Measurements from ENCODE around the gene KRTAP12-3.

DNA sequence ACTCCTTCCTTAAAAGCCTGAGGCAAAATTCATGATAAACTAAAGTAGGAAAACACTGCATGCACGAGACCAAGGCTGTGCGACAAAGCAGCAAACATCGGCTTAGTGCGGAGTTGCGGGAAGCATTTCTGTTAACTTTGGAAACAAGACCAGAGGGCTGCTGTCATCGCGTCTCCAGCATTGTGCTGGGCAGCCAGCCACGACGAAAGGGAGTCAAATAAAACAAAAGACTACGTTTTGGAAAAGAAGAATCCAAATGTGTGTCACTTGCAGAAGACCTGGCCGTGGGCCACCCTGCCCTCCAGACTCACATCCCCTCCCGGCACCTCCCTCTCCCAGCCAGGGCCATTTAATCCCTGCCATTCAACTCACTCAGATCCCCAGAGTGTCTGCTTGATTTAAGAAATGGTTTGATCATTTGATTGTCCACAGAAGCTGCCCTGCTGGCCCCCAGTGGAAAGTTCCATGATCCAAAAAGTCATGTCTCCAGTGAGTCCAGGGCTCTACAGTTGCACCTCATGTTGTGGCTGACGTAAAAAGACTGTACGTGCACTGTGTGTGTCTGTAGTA is 13.9 kb upstream of the KRTAP12-3 start:
- TF ChIP-seq POLR2A (IDR thresholded peaks at IDR 0.05) = no peak
- TF ChIP-seq, protein P1, sequence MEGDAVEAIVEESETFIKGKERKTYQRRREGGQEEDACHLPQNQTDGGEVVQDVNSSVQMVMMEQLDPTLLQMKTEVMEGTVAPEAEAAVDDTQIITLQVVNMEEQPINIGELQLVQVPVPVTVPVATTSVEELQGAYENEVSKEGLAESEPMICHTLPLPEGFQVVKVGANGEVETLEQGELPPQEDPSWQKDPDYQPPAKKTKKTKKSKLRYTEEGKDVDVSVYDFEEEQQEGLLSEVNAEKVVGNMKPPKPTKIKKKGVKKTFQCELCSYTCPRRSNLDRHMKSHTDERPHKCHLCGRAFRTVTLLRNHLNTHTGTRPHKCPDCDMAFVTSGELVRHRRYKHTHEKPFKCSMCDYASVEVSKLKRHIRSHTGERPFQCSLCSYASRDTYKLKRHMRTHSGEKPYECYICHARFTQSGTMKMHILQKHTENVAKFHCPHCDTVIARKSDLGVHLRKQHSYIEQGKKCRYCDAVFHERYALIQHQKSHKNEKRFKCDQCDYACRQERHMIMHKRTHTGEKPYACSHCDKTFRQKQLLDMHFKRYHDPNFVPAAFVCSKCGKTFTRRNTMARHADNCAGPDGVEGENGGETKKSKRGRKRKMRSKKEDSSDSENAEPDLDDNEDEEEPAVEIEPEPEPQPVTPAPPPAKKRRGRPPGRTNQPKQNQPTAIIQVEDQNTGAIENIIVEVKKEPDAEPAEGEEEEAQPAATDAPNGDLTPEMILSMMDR (IDR thresholded peaks at IDR 0.05) = no peak

Measured in testis (tissue), 2 donors.